Activated CD8-positive, alpha-beta memory T cell treated with anti-CD3 and anti-CD28 coated beads, Interleukin-2, amount 10 ng/mL, durations not matched to agents 7 days and 5 days (primary cell): ENCODE data around the gene RPLP1. TPM values are rescaled to one million over a fixed set of nuclear protein-coding genes. Genes with fewer than 3 reads are reported as not detected.
"Not testable (repeated sequence)": the region's sequence is repeated elsewhere in the genome, so short reads cannot be mapped to it uniquely, and the experiment has no call there.

Source experiments
- ATAC-seq: fragments of 150-1000 bp; cut with Tn5 transposase; one replicate; pipeline ENCODE4 v1.10.0; 2021; ENCODE audit warnings: moderate library complexity
- CTCF ChIA-PET: fragments of 350-600 bp; sonication (Branson Sonifier 250); formaldehyde crosslinking; loops from one replicate; lab custom pipeline; 2021; ENCODE audit warnings: antibody characterized with exemption; lab: Charles Lee
- DNase-seq: peaks from one replicate; pipeline ENCODE4 v3.0.0-alpha.2; 2020
- H3K27ac Mint-ChIP-seq: one replicate; pipeline ENCODE4 v1.8.0; 2021; ENCODE audit warnings: mild to moderate bottlenecking, mixed read lengths
- H3K27me3 Mint-ChIP-seq: one replicate; pipeline ENCODE4 v1.8.0; 2021; ENCODE audit warnings: mixed read lengths
- H3K36me3 Mint-ChIP-seq: one replicate; pipeline ENCODE4 v1.8.0; 2021; ENCODE audit warnings: mild to moderate bottlenecking, mixed read lengths
- H3K4me1 Mint-ChIP-seq: one replicate; pipeline ENCODE4 v1.8.0; 2021; ENCODE audit warnings: mixed read lengths
- H3K4me3 Mint-ChIP-seq: one replicate; pipeline ENCODE4 v1.8.0; 2021; ENCODE audit warnings: mild to moderate bottlenecking, moderate library complexity, mixed read lengths
- H3K9me3 Mint-ChIP-seq: one replicate; pipeline ENCODE4 v1.8.0; 2022; ENCODE audit warnings: low read depth, mixed read lengths
- total RNA-seq, 2 experiments: library from RNA; stranded (reverse); gene quantifications; one replicate each; pipeline ENCODE4 v1.2.3, GENCODE V29; 2021

Gene RPLP1
- total RNA-seq, 2 experiments from 2014 or later, result 1,405 to 1,605 TPM

- ATAC-seq, CTCF ChIA-PET, H3K4me3 Mint-ChIP-seq, DNase-seq, H3K27ac Mint-ChIP-seq, H3K27me3 Mint-ChIP-seq, H3K9me3 Mint-ChIP-seq: not testable (repeated sequence)
- Mint-ChIP-seq H3K4me1 (peaks cover 25% of the 10 kb centered on the region), H3K36me3 (peaks cover 57% of the 10 kb centered on the region)
Measured at GRCh38 chr15:69450221-69450620, 2.4 kb upstream of the RPLP1 start.

- Mint-ChIP-seq H3K4me1 (peaks cover 33% of the 10 kb centered on the region), H3K27ac (peak overlapping the region; percentile 99), H3K9me3 (no peaks in the 10 kb centered on the region), H3K4me3 (no peak overlapping the region), H3K36me3 (peaks cover 58% of the 10 kb centered on the region), H3K27me3 (no peaks in the 10 kb centered on the region)
- no peak for DNase-seq
- ATAC-seq, result no peak
- CTCF ChIA-PET, result interaction anchor here (1.1 to 4.1 kb wide), 3 partner anchors 11 to 16 kb away, joined by 7 to 78 read pairs (median 36); no protein-coding TSS in a partner anchor
Measured at GRCh38 chr15:69450968-69451695, 1.5 kb upstream of the RPLP1 start.

GRCh38 chr15:69451951-69452691 lies 497 bp upstream of the RPLP1 start:
- Mint-ChIP-seq H3K4me3 (peak overlapping the region; percentile 97), H3K4me1 (peaks cover 36% of the 10 kb centered on the region), H3K9me3 (no peaks in the 10 kb centered on the region), H3K27ac (peak overlapping the region; percentile 99), H3K36me3 (peaks cover 54% of the 10 kb centered on the region), H3K27me3 (no peaks in the 10 kb centered on the region)
- CTCF ChIA-PET, result interaction anchor here (1.0 to 4.1 kb wide), 8 partner anchors 9 to 291 kb away, joined by 3 to 78 read pairs (median 6); no protein-coding TSS in a partner anchor
- DNase-seq (no peak), ATAC-seq (peak; percentile 38)

- peak overlapping the region; percentile 2 for H3K27ac Mint-ChIP-seq
- CTCF ChIA-PET, result interaction anchor here (1.3 to 4.1 kb wide), 4 partner anchors 7 to 40 kb away, joined by 4 to 78 read pairs (median 20); no protein-coding TSS in a partner anchor
- H3K27me3 Mint-ChIP-seq, result no peaks in the 10 kb centered on the region
- ATAC-seq (no peak), DNase-seq (no peak)
- peaks cover 36% of the 10 kb centered on the region for H3K4me1 Mint-ChIP-seq
- no peaks in the 10 kb centered on the region for H3K9me3 Mint-ChIP-seq
- H3K36me3 Mint-ChIP-seq, result peaks cover 44% of the 10 kb centered on the region
- peak overlapping the region; percentile 97 for H3K4me3 Mint-ChIP-seq
Measured at GRCh38 chr15:69454953-69455352, 2.3 kb downstream of the RPLP1 start.

- DNase-seq, result no peak
- Mint-ChIP-seq H3K27ac (no peak overlapping the region), H3K4me1 (peaks cover 37% of the 10 kb centered on the region), H3K27me3 (no peaks in the 10 kb centered on the region), H3K36me3 (peaks cover 44% of the 10 kb centered on the region), H3K4me3 (no peak overlapping the region), H3K9me3 (no peaks in the 10 kb centered on the region)
- no peak for ATAC-seq
- CTCF ChIA-PET, result interaction anchor here (1.2 to 1.3 kb wide), 3 partner anchors 8 to 640 kb away, joined by 3 to 5 read pairs (median 4); no protein-coding TSS in a partner anchor
Measured at GRCh38 chr15:69456208-69457166, 3.9 kb downstream of the RPLP1 start.

- Mint-ChIP-seq H3K27me3 (no peaks in the 10 kb centered on the region), H3K9me3 (no peaks in the 10 kb centered on the region), H3K4me3 (no peak overlapping the region), H3K4me1 (peaks cover 34% of the 10 kb centered on the region), H3K27ac (peak overlapping the region; percentile 52), H3K36me3 (peaks cover 44% of the 10 kb centered on the region)
- ATAC-seq, result no peak
- DNase-seq, result no peak
- CTCF ChIA-PET, result no interaction called here
Measured at GRCh38 chr15:69457304-69458280, 5.0 kb downstream of the RPLP1 start.

- H3K27me3 Mint-ChIP-seq, result no peaks in the 10 kb centered on the region
- ATAC-seq (no peak), DNase-seq (no peak)
- H3K27ac Mint-ChIP-seq, result no peak overlapping the region
- no peak overlapping the region for H3K4me3 Mint-ChIP-seq
- CTCF ChIA-PET, result no interaction called here
- H3K36me3 Mint-ChIP-seq, result peaks cover 33% of the 10 kb centered on the region
- no peaks in the 10 kb centered on the region for H3K9me3 Mint-ChIP-seq
- peaks cover 39% of the 10 kb centered on the region for H3K4me1 Mint-ChIP-seq
Measured at GRCh38 chr15:69459066-69459465, 6.4 kb downstream of the RPLP1 start.

GRCh38 chr15:69460481-69460880 lies 7.9 kb downstream of the RPLP1 start:
- Mint-ChIP-seq H3K9me3 (no peaks in the 10 kb centered on the region), H3K4me1 (peaks cover 26% of the 10 kb centered on the region), H3K4me3 (no peak overlapping the region), H3K27ac (no peak overlapping the region), H3K36me3 (peaks cover 19% of the 10 kb centered on the region), H3K27me3 (peaks cover 11% of the 10 kb centered on the region)
- CTCF ChIA-PET, result no interaction called here
- DNase-seq, result no peak
- no peak for ATAC-seq

GRCh38 chr15:69462030-69462492 lies 9.4 kb downstream of the RPLP1 start:
- Mint-ChIP-seq H3K36me3 (peaks cover 7% of the 10 kb centered on the region), H3K4me1 (peaks cover 26% of the 10 kb centered on the region), H3K4me3 (peak overlapping the region; percentile 78), H3K27ac (peak overlapping the region; percentile 75), H3K9me3 (no peaks in the 10 kb centered on the region), H3K27me3 (peaks cover 22% of the 10 kb centered on the region)
- CTCF ChIA-PET, result interaction anchor here (0.9 to 3.0 kb wide), 19 partner anchors 9 to 1261 kb away, joined by 3 to 78 read pairs (median 5); partner anchors contain the start of genes GLCE, KIF23 and RPLP1
- ATAC-seq, result no peak
- peak; percentile 41 for DNase-seq

- ATAC-seq (peak; percentile 94), DNase-seq (peak; percentile 94)
- H3K27me3 Mint-ChIP-seq, result peaks cover 22% of the 10 kb centered on the region
- peak overlapping the region; percentile 75 for H3K27ac Mint-ChIP-seq
- CTCF ChIA-PET, result interaction anchor here (0.7 to 3.0 kb wide), 24 partner anchors 10 to 1260 kb away, joined by 3 to 78 read pairs (median 5); partner anchors contain the start of genes GLCE, KIF23 and RPLP1
- H3K36me3 Mint-ChIP-seq, result peaks cover 2% of the 10 kb centered on the region
- H3K9me3 Mint-ChIP-seq, result no peaks in the 10 kb centered on the region
- H3K4me3 Mint-ChIP-seq, result peak overlapping the region; percentile 78
- H3K4me1 Mint-ChIP-seq, result peaks cover 30% of the 10 kb centered on the region
Measured at GRCh38 chr15:69462493-69463181, 10.0 kb downstream of the RPLP1 start.

GRCh38 chr15:69463182-69463756 lies 10.7 kb downstream of the RPLP1 start:
- Mint-ChIP-seq H3K9me3 (no peaks in the 10 kb centered on the region), H3K36me3 (peaks cover 2% of the 10 kb centered on the region), H3K4me1 (peaks cover 37% of the 10 kb centered on the region), H3K4me3 (peak overlapping the region; percentile 78), H3K27ac (peak overlapping the region; percentile 75), H3K27me3 (peaks cover 22% of the 10 kb centered on the region)
- CTCF ChIA-PET, result interaction anchor here (0.7 to 3.0 kb wide), 24 partner anchors 9 to 1259 kb away, joined by 3 to 78 read pairs (median 5); partner anchors contain the start of genes GLCE, KIF23 and RPLP1
- DNase-seq (no peak), ATAC-seq (no peak)
